NCI-H345 (cell line): ENCODE measurements around the gene RPTOR.

Experiments
- DNase-seq: peaks from one replicate; lab custom pipeline; 2025; lab: John Stamatoyannopoulos, UW

RPTOR gene

GRCh38 chr17:80817321-80817845, 272.7 kb downstream of the RPTOR start:
- DNase-seq, result no peak

GRCh38 chr17:80817861-80818260, 273.2 kb downstream of the RPTOR start:
- DNase-seq, result no peak

GRCh38 chr17:80818871-80819270, 274.2 kb downstream of the RPTOR start:
- no peak for DNase-seq

- peak; percentile 82 for DNase-seq
Measured at GRCh38 chr17:80819422-80820164, 275.0 kb downstream of the RPTOR start.

- no peak for DNase-seq
Measured at GRCh38 chr17:80820331-80820730, 275.7 kb downstream of the RPTOR start.

GRCh38 chr17:80821546-80821945, 276.9 kb downstream of the RPTOR start:
- DNase-seq, result no peak

GRCh38 chr17:80822021-80822699, 277.5 kb downstream of the RPTOR start:
- DNase-seq, result no peak

GRCh38 chr17:80822700-80823410, 278.2 kb downstream of the RPTOR start:
- DNase-seq, result no peak

GRCh38 chr17:80824549-80825470, 280.2 kb downstream of the RPTOR start:
- no peak for DNase-seq

GRCh38 chr17:80825471-80826345, 281.1 kb downstream of the RPTOR start:
- no peak for DNase-seq

GRCh38 chr17:80826346-80826954, 281.8 kb downstream of the RPTOR start:
- no peak for DNase-seq

GRCh38 chr17:80826955-80827645, 282.5 kb downstream of the RPTOR start:
- no peak for DNase-seq

- peak; percentile 95 for DNase-seq
Measured at GRCh38 chr17:80827646-80828643, 283.3 kb downstream of the RPTOR start.

- DNase-seq, result no peak
Measured at GRCh38 chr17:80829166-80829813, 284.7 kb downstream of the RPTOR start.

GRCh38 chr17:80830020-80830780, 285.6 kb downstream of the RPTOR start:
- DNase-seq, result no peak

- DNase-seq, result no peak
Measured at GRCh38 chr17:80831491-80831890, 286.9 kb downstream of the RPTOR start.

GRCh38 chr17:80832266-80832676, 287.6 kb downstream of the RPTOR start:
- DNase-seq, result peak; percentile 87
